ENCODE data around the gene NUDT16L1.

The NUDT16L1 gene

GRCh38 chr16:4668313-4668960, 24.9 kb upstream of the NUDT16L1 start:
- Histone ChIP-seq H3K79me2 (ENCODE audit: insufficient read depth, low read length) (0 out of 2 replicates have a peak, but pooled peaks cover under 1% of the 10 kb centered on the region), H3K9me3 (ENCODE audit: insufficient read depth, low read length, severe bottlenecking) (no peaks in the 10 kb centered on the region), H3K9ac (ENCODE audit: low read depth, low read length) (no peak overlapping the region), H3K27me3 (ENCODE audit: insufficient read depth, low read length, poor library complexity) (no peaks in the 10 kb centered on the region), H3K36me3 (ENCODE audit: insufficient read depth, low read length) (peaks cover 71% of the 10 kb centered on the region), H3K27ac (ENCODE audit: low read length) (no peak overlapping the region), H3K4me2 (ENCODE audit: insufficient read depth, low read length) (no peak overlapping the region), H4K20me1 (ENCODE audit: insufficient read depth, low read length) (peaks cover 10% of the 10 kb centered on the region), H3K4me3 (ENCODE audit: low read depth in 1 of 2, low read length in 2 of 2) (no peak overlapping the region), H3K4me1 (ENCODE audit: insufficient read depth, low read length) (peaks cover 11% of the 10 kb centered on the region), H2AFZ (ENCODE audit: low read depth, low read length) (no peak overlapping the region)
- DNase-seq (no peak), ATAC-seq (ENCODE audit: insufficient read depth, low read depth) (no peak)
- TF ChIP-seq EZH2 (IDR thresholded peaks at IDR 0.05; ENCODE audit: borderline replicate concordance, low read depth, low read length, severe bottlenecking) (no peak), CTCF (IDR thresholded peaks at IDR 0.05; ENCODE audit: borderline replicate concordance, extremely low read depth, low read length, poor library complexity, severe bottlenecking) (no peak)

GRCh38 chr16:4673387-4674046, 19.8 kb upstream of the NUDT16L1 start:
- H3K4me1 ChIP-seq (ENCODE audit: insufficient read depth, low read length): no peaks in the 10 kb centered on the region
- no peak overlapping the region for H3K27ac ChIP-seq (ENCODE audit: low read length)
- no peak overlapping the region for H3K4me3 ChIP-seq (ENCODE audit: low read depth in 1 of 2, low read length in 2 of 2)
- no peaks in the 10 kb centered on the region for H3K27me3 ChIP-seq (ENCODE audit: insufficient read depth, low read length, poor library complexity)
- ATAC-seq (ENCODE audit: insufficient read depth, low read depth): no peak
- no peak overlapping the region for H3K9ac ChIP-seq (ENCODE audit: low read depth, low read length)
- no peak for DNase-seq
- no peaks in the 10 kb centered on the region; the same call in 1 of the 2 replicates for H4K20me1 ChIP-seq (ENCODE audit: insufficient read depth, low read length)
- no peak overlapping the region for H2AFZ ChIP-seq (ENCODE audit: low read depth, low read length)
- H3K4me2 ChIP-seq (ENCODE audit: insufficient read depth, low read length): no peak overlapping the region
- peaks cover 49% of the 10 kb centered on the region for H3K36me3 ChIP-seq (ENCODE audit: insufficient read depth, low read length)
- no peaks in the 10 kb centered on the region for H3K79me2 ChIP-seq (ENCODE audit: insufficient read depth, low read length)
- no peak for TF ChIP-seq CTCF (IDR thresholded peaks at IDR 0.05; ENCODE audit: borderline replicate concordance, extremely low read depth, low read length, poor library complexity, severe bottlenecking)
- no peak for TF ChIP-seq EZH2 (IDR thresholded peaks at IDR 0.05; ENCODE audit: borderline replicate concordance, low read depth, low read length, severe bottlenecking)
- H3K9me3 ChIP-seq (ENCODE audit: insufficient read depth, low read length, severe bottlenecking): no peaks in the 10 kb centered on the region

- DNase-seq: no peak
- Histone ChIP-seq H3K4me1 (ENCODE audit: insufficient read depth, low read length) (no peaks in the 10 kb centered on the region), H3K27ac (ENCODE audit: low read length) (no peak overlapping the region), H3K79me2 (ENCODE audit: insufficient read depth, low read length) (no peaks in the 10 kb centered on the region), H3K4me3 (ENCODE audit: low read depth in 1 of 2, low read length in 2 of 2) (no peak overlapping the region), H3K27me3 (ENCODE audit: insufficient read depth, low read length, poor library complexity) (no peaks in the 10 kb centered on the region), H3K9me3 (ENCODE audit: insufficient read depth, low read length, severe bottlenecking) (no peaks in the 10 kb centered on the region), H3K36me3 (ENCODE audit: insufficient read depth, low read length) (peaks cover 45% of the 10 kb centered on the region), H3K4me2 (ENCODE audit: insufficient read depth, low read length) (no peak overlapping the region), H3K9ac (ENCODE audit: low read depth, low read length) (no peak overlapping the region), H4K20me1 (ENCODE audit: insufficient read depth, low read length) (no peaks in the 10 kb centered on the region; the same call in 1 of the 2 replicates), H2AFZ (ENCODE audit: low read depth, low read length) (no peak overlapping the region)
- TF ChIP-seq CTCF (IDR thresholded peaks at IDR 0.05; ENCODE audit: borderline replicate concordance, extremely low read depth, low read length, poor library complexity, severe bottlenecking) (no peak), EZH2 (IDR thresholded peaks at IDR 0.05; ENCODE audit: borderline replicate concordance, low read depth, low read length, severe bottlenecking) (no peak)
- no peak for ATAC-seq (ENCODE audit: insufficient read depth, low read depth)
Observed at GRCh38 chr16:4674926-4675530, 18.3 kb upstream of the NUDT16L1 start.

Measured in DND-41 (cell line).